Dermis microvascular lymphatic vessel endothelial cell (primary cell): ENCODE measurements around the gene SMCO1. TPM values are rescaled to one million over a fixed set of nuclear protein-coding genes. Genes with fewer than 3 reads are reported as not detected.
A peak's percentile ranks its signal among the peaks of the same experiment; 100 is the strongest.
"Not testable (repeated sequence)": the region's sequence is repeated elsewhere in the genome, so short reads cannot be mapped to it uniquely, and the experiment has no call there.

Experiments
- DNase-seq, 2 donors: peaks; one replicate each; pipeline versions ENCODE4 v3.0.0 to v3.0.0-alpha.2; 2010; ENCODE audit warnings: low read depth in 2 of 2
- total RNA-seq: library from RNA; depleted of rRNA; stranded (reverse); fragments of >200 nt; gene quantifications from 2 replicates; pipeline ENCODE4 v1.2.1, GENCODE V29; 2014

SMCO1 gene
- total RNA-seq = not detected in 2 replicates

GRCh38 chr3:196514913-196515621 is at the start of gene SMCO1:
TSS of gene SMCO1 (minus strand) at chr3:196515346. CDS start at chr3:196515209, 137 bp downstream.
- DNase-seq = no peak

- DNase-seq = peak; percentile 76 to 88
Measured at GRCh38 chr3:196563721-196564225, 48.6 kb upstream of the SMCO1 start.

GRCh38 chr3:196559826-196560225 is 44.7 kb upstream of the SMCO1 start:
- DNase-seq = no peak

- DNase-seq = no peak
Measured at GRCh38 chr3:196558476-196558875, 43.3 kb upstream of the SMCO1 start.

GRCh38 chr3:196557236-196557635 is 42.1 kb upstream of the SMCO1 start:
- no peak for DNase-seq

GRCh38 chr3:196555295-196555694 is 40.1 kb upstream of the SMCO1 start:
- DNase-seq = peak in 1 of 2 donors; percentile 32

- DNase-seq = no peak
Measured at GRCh38 chr3:196554205-196554604, 39.1 kb upstream of the SMCO1 start.

GRCh38 chr3:196553551-196553950 is 38.4 kb upstream of the SMCO1 start:
- DNase-seq = no peak

GRCh38 chr3:196552253-196552652 is 37.1 kb upstream of the SMCO1 start:
- no peak for DNase-seq

- not testable (repeated sequence) for DNase-seq
Measured at GRCh38 chr3:196550172-196550571, 35.0 kb upstream of the SMCO1 start.

GRCh38 chr3:196549312-196549711 is 34.2 kb upstream of the SMCO1 start:
- DNase-seq = not testable (repeated sequence)

- DNase-seq = no peak
Measured at GRCh38 chr3:196547067-196547466, 31.9 kb upstream of the SMCO1 start.

GRCh38 chr3:196546537-196546936 is 31.4 kb upstream of the SMCO1 start:
- no peak for DNase-seq

GRCh38 chr3:196544491-196544992 is 29.4 kb upstream of the SMCO1 start:
- no peak for DNase-seq

GRCh38 chr3:196541684-196542445 is 26.7 kb upstream of the SMCO1 start:
- DNase-seq = no peak

GRCh38 chr3:196537319-196537984 is 22.3 kb upstream of the SMCO1 start:
- peak; percentile 16 to 32 for DNase-seq

- DNase-seq = no peak
Measured at GRCh38 chr3:196533260-196533681, 18.1 kb upstream of the SMCO1 start.

GRCh38 chr3:196531418-196531817 is 16.3 kb upstream of the SMCO1 start:
- DNase-seq = no peak

- peak in 1 of 2 donors; percentile 53 for DNase-seq
Measured at GRCh38 chr3:196528639-196529233, 13.6 kb upstream of the SMCO1 start.

GRCh38 chr3:196525141-196525540 is 10.0 kb upstream of the SMCO1 start:
- no peak for DNase-seq

- peak; percentile 47 to 61 for DNase-seq
Measured at GRCh38 chr3:196524527-196524926, 9.4 kb upstream of the SMCO1 start.
